ENCODE measurements around the gene LGR5. TPM values are rescaled to one million over a fixed set of nuclear protein-coding genes. Genes with fewer than 3 reads are reported as not detected.

The LGR5 gene
- total and polyA plus RNA-seq, 2 of the 4 experiments (the other 2 are of a cell fraction), result not detected

- H2BK5ac ChIP-seq (ENCODE audit: low read depth, low read length, poor library complexity, severe bottlenecking), result no peak overlapping the region
- no peak overlapping the region for H2BK120ac ChIP-seq (ENCODE audit: low read depth, low read length)
- H3K9ac ChIP-seq (ENCODE audit: low read depth, low read length), result no peak overlapping the region
- in situ Hi-C loops (cut with MboI; ENCODE audit: low sequenced_read_pairs), result no loop called here
- no peak overlapping the region for H2BK15ac ChIP-seq (ENCODE audit: low read depth, low read length)
- H3K27ac ChIP-seq (ENCODE audit: insufficient read depth, low read length), result no peak overlapping the region
- no peaks in the 10 kb centered on the region for H3K9me3 ChIP-seq (ENCODE audit: control insufficient read depth, insufficient read depth, low read length)
- no peaks in the 10 kb centered on the region; the same call in 1 of the 2 replicates for H3K27me3 ChIP-seq (ENCODE audit: control insufficient read depth, insufficient read depth, low read length)
- no peak overlapping the region for H3K4me2 ChIP-seq (ENCODE audit: low read depth, low read length)
- H4K20me1 ChIP-seq (ENCODE audit: insufficient read depth, low read length), result no peaks in the 10 kb centered on the region
- H4K8ac ChIP-seq (ENCODE audit: low read depth in 2 of 2, low read length in 2 of 2), result no peak overlapping the region
- intact Hi-C loops (cut with micrococcal nuclease), result no loop called here
- no CpG with 5 or more reads among the region's 2 CpGs for WGBS, 2 experiments (ENCODE audit: extremely low coverage in 2 of 2, insufficient read length in 1 of 2)
- DNase-seq (no peak), ATAC-seq (ENCODE audit: low read depth) (no peak)
- H3K79me1 ChIP-seq (ENCODE audit: low read depth in 1 of 2, low read length in 2 of 2), result no peaks in the 10 kb centered on the region
- H2BK20ac ChIP-seq (ENCODE audit: low read depth, low read length), result no peak overlapping the region
- no peak overlapping the region for H3K4me3 ChIP-seq (ENCODE audit: insufficient read depth, low read depth, low read length)
- dilution Hi-C loops (cut with HindIII; ENCODE audit: low sequenced_read_pairs, unreplicated experiment), result no loop called here
- H3K14ac ChIP-seq (replicated peaks; ENCODE audit: low read depth, low read length), result no peak overlapping the region
- no peak overlapping the region for H4K91ac ChIP-seq (ENCODE audit: insufficient read depth, low read depth, low read length)
- BruUV-seq (replicated peaks), result no TSS peak
- H3K4me1 ChIP-seq (ENCODE audit: control insufficient read depth, insufficient read depth, low read length), result no peaks in the 10 kb centered on the region
- ChIA-PET POLR2A (ENCODE audit: unreplicated experiment) (no interaction called here), CTCF (no interaction called here)
- TF ChIP-seq, protein P1, sequence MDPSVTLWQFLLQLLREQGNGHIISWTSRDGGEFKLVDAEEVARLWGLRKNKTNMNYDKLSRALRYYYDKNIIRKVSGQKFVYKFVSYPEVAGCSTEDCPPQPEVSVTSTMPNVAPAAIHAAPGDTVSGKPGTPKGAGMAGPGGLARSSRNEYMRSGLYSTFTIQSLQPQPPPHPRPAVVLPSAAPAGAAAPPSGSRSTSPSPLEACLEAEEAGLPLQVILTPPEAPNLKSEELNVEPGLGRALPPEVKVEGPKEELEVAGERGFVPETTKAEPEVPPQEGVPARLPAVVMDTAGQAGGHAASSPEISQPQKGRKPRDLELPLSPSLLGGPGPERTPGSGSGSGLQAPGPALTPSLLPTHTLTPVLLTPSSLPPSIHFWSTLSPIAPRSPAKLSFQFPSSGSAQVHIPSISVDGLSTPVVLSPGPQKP (IDR thresholded peaks at IDR 0.05; ENCODE audit: borderline replicate concordance, low read depth, low read length), result no peak
- no peak for TF ChIP-seq MXI1 (IDR thresholded peaks at IDR 0.05; ENCODE audit: borderline replicate concordance, low read depth, low read length)
- H3K9me1 ChIP-seq (ENCODE audit: insufficient read depth, low read length), result no peaks in the 10 kb centered on the region
- H2AK5ac ChIP-seq (ENCODE audit: low read depth, low read length), result no peak overlapping the region
- no peak overlapping the region for H4K5ac ChIP-seq (ENCODE audit: low read depth, low read length)
- no peak overlapping the region for H3K18ac ChIP-seq (ENCODE audit: low read depth, low read length)
- no peak overlapping the region for H3K4ac ChIP-seq (ENCODE audit: low read depth, low read length)
- H2AFZ ChIP-seq (replicated peaks; ENCODE audit: low read length, poor library complexity), result no peak overlapping the region
- H3K56ac ChIP-seq (ENCODE audit: extremely low read depth, insufficient read depth, low read length), result no peak overlapping the region
- H3K36me3 ChIP-seq (ENCODE audit: control insufficient read depth, insufficient read depth, low read length), result no peaks in the 10 kb centered on the region
- no peak overlapping the region for H3K23ac ChIP-seq (ENCODE audit: low read depth, low read length)
- no peak overlapping the region for H2AK9ac ChIP-seq (replicated peaks; ENCODE audit: low read depth, low read length, poor library complexity)
Measured at GRCh38 chr12:71517145-71517846, 77.7 kb downstream of the LGR5 start.

Data from IMR-90 (cell line).